ENCODE results near the gene GNAI3.

DNA sequence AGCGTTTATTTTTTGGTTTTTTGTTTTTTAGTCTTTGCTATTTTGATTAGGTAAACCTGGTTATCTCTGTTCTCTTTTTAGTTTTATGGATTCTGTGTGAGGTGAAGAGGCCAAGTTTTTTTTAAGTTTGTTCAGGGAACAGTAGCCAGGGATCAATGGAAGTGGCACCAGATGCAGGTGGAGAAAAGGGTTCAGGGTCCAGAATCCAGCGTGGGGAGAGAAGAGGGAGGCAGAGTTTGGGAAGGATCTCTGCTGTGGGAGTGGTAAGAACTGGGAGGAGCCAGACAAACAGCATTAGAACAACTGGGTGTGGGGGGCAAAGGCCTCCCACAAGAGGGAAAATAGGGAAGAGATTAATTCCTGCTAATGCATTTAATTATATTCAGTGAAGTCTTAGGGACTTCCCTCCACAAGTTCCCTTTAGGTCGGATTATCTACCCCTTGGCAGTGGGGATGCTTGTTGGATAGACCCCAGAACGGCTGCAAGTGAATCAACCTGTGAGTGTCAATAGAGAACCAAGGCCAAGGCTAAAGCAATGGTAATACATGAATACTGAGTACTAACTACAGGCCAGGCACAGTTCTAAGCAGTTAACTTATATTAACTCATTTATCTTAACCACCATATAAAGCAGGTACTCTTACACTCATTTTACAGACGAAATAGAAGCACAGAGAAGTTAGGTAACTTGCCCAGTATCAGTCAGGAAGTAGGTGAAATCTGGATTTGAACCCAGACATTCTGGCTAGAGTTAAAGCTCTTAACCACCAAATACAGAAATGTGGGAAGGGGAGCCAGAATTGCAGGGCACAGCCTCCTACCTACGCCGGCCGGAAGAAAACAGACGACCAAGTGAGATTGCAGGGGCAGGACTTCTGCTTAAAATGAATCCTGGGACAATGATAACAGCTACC lies 70.5 kb downstream of the GNAI3 start:
- no peak for TF ChIP-seq CTCF (IDR thresholded peaks at IDR 0.05; ENCODE audit: borderline replicate concordance, extremely low read depth, low read length, poor library complexity, severe bottlenecking)
- no peak for TF ChIP-seq EZH2 (IDR thresholded peaks at IDR 0.05; ENCODE audit: borderline replicate concordance, low read depth, low read length, severe bottlenecking)

Data from DND-41 (cell line).